HEK293T (cell line): ENCODE results near the gene TLK2.

ENCODE experiments used
- BHLHE40 ChIP-seq: fragments of 450-650 bp; IDR thresholded peaks from 2 replicates; pipeline ENCODE4 v1.6.1; 2016; ENCODE audit warnings: mild to moderate bottlenecking, moderate library complexity, borderline replicate concordance
- ELF4 ChIP-seq: fragments of 450-650 bp; IDR thresholded peaks from 2 replicates; pipeline ENCODE4 v1.6.1; 2017; ENCODE audit warnings: antibody characterized with exemption
- FOXA1 ChIP-seq: fragments of 450-650 bp; IDR thresholded peaks from 2 replicates; pipeline ENCODE4 v1.6.1; 2016; ENCODE audit warnings: mild to moderate bottlenecking
- FOXM1 ChIP-seq: fragments of 450-650 bp; IDR thresholded peaks from 2 replicates; pipeline ENCODE4 v1.6.1; 2017; ENCODE audit warnings: mild to moderate bottlenecking, borderline replicate concordance
- SP1 ChIP-seq: fragments of 450-650 bp; IDR thresholded peaks from 2 replicates; pipeline ENCODE4 v1.6.1; 2017
- SUZ12 ChIP-seq: fragments of 450-650 bp; IDR thresholded peaks from 2 replicates; pipeline ENCODE4 v1.6.1; 2016; ENCODE audit warnings: mild to moderate bottlenecking

DNA sequence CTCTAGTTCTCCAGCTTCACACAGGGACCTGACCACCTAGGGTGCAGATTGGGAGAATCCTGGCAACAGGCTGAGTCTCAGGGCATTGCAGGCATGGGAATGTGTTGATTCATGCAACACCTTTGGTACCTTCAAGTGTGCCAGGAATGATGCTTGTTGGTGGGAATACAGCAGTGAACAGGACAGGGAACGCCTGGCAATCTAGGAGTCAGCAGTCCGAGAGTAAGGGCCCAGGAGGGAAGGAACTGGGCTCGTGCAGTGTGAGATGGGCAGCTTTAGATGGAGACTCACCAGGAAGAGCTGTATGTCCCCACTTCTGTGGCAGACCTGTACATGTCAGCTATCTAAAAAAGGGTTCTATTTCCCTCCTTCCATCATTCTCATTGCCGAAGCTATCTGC, 136.9 kb downstream of the TLK2 start:
- TF ChIP-seq ELF4 (no peak), SUZ12 (no peak), FOXM1 (no peak), BHLHE40 (no peak), FOXA1 (no peak), SP1 (no peak)
